GM18868 (cell line): Measurements from ENCODE around the gene SFMBT1.

ENCODE experiments used
- ATAC-seq: cut with Tn5 transposase; IDR thresholded peaks from one replicate; pipeline ENCODE4 v1.9.1; 2021; ENCODE audit warnings: mild to moderate bottlenecking, moderate library complexity; ENCODE audit not compliant: unreplicated experiment

Gene SFMBT1

GRCh38 chr3:52890735-52891134 is 155.1 kb downstream of the SFMBT1 start:
- ATAC-seq: peak; percentile 35

DNA sequence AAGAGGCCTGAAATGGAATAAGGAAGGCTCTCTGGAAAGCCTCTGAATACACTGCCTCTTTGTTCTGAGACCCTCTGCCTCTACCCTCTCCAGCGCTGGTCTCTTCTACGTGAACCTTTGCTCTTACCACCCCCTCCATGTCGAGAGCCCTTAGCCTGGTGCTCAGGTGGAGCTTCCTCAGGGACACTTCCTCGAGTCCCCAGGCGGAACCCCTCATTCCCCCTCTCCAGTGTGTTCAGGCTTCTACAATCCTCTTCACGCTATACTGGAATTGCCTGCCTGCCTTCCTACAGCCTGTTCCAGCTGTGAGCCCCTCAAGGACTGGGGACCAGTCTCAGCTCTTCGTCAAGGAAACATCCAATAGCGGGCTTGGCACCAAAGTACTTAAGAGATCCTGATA is 156.0 kb downstream of the SFMBT1 start:
- no peak for ATAC-seq

DNA sequence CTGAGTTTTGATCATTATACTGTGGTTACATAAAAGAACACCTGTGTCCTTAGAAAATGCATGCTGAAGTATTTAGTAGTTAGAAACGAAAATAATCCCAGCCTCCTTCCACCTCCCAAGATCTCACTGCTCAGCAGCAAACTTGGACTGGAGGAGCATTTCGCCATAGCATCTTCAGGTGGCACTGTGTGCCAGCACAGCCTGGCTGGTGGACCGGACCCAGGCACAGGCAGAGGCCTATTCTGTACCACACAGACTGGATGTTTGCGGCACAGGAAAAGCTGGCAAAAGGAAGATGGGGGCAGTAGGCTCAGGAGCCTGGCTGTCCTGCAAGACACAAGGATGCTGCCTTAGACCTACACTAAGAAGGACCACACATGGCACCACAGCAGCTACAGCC is 158.7 kb downstream of the SFMBT1 start:
- no peak for ATAC-seq

GRCh38 chr3:52886049-52886730 is 159.7 kb downstream of the SFMBT1 start:
- no peak for ATAC-seq

DNA sequence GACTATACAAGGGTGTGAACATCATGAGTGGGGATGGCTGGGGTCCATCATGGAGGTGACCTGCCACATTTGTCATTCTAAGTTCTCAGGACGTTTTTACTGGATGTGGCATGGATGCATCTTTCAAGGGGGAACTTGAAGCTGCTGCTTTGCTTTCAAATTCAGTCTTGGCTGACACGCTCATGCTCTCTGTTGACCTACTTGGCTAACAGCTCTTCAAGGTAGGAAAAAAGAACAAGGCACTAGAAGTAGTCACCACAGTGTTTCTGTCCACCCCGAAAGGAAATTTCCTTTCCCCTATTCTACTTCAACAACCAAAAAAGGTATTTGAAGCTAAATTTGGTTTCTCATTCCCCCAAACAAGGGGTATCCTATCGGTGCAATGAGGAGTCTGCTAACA is 163.5 kb downstream of the SFMBT1 start:
- no peak for ATAC-seq

- ATAC-seq: no peak
Observed at GRCh38 chr3:52881871-52882270, 164.0 kb downstream of the SFMBT1 start.

DNA sequence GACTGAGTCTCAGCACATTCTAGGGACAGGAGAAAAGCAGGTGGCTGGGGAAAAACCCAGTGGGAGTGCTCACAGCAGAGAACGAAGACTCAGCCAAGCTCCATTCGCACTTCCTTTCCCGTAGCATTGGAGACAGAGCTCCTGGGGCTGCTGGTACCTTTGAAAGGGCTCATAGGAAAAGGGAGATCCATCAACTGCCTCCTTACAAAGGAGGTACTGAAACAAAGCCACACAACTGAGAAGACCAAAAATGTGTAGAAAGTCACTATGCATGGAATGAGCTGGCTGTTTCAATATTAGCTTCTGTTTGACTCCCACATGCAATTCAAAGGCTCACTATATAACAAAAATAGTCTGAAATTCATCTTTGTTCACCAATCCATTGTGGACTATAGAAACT is 165.4 kb downstream of the SFMBT1 start:
- ATAC-seq: peak; percentile 76

DNA sequence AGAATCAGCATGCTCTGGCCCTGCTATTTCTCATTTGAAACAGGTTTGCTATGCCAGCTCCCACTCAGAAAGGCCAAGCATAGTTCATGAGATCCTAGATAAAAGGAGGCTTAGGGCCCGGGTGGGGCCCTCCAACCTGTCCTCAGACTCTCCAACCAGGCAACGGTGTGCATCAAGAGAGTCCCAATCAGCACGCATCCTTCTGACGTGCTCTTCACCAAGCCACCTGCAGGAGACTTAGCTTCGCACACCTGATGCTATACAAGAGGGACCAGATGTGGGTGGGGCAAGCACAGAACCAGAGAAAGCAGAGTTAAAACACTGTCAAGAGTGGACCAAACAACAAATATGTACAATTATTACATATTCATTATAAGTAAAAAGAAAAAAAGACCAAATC is 165.8 kb downstream of the SFMBT1 start:
- peak; percentile 38 for ATAC-seq

DNA sequence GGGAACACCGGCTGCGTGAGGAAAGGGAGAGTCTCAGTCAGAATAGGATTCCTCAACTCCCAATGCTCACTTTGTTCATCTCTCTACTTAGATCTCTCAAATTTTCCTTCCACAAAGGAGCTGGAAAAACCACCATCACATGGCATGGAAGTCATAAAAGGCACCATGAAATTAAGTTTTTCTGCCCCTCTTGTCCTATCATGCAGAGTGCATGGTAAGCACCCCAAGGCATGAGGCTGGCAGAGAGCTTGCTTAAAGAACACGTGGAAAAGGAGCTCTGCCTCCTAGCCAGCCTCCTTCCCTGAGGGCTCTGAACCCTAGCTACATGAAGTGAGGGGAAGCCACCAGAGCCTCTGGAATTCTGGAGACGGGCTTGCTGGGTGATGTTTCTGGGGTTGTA is 166.3 kb downstream of the SFMBT1 start:
- no peak for ATAC-seq

DNA sequence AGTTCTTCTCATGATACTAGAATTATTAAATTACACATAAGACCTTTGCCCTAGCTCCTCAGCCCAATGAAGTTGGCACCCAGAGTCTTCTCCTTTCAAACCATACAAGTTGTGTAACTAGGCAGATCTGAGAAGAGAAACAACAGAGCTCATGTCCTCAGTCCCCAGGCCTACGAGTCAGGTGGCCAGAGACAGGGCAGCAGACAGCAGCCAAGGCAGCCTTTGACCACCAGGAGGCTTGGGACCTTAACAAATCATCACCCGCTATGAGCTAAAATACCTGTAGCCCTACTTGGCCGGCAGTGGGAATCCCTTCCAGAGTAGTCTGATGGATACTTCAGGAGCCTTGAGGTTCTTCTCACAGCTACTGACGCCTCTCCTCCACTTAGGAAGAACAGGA is 166.8 kb downstream of the SFMBT1 start:
- no peak for ATAC-seq

DNA sequence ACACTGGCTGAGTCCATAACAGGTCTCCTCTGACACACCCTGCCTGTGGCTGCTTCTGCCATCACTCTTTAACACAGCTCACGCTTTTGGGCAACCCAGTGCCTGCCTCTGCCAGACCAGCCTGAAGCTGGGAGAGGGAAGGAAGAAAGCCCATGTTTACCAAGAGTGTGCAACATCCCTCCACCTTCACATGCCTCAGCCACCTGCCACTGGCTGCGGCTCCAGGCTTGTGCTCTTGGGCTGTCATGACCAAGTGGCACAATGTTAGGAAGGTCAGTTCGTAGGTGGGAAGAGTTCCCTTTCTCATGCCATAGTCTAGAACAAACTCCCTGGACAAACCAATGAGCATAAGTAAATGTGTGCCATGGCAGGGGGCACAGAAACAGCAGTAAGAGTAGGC is 168.8 kb downstream of the SFMBT1 start:
- ATAC-seq: no peak

GRCh38 chr3:52874864-52875587 is 170.8 kb downstream of the SFMBT1 start:
- no peak for ATAC-seq

GRCh38 chr3:52874160-52874701 is 171.6 kb downstream of the SFMBT1 start:
- ATAC-seq: no peak

GRCh38 chr3:52873433-52874159 is 172.3 kb downstream of the SFMBT1 start:
- ATAC-seq: no peak

DNA sequence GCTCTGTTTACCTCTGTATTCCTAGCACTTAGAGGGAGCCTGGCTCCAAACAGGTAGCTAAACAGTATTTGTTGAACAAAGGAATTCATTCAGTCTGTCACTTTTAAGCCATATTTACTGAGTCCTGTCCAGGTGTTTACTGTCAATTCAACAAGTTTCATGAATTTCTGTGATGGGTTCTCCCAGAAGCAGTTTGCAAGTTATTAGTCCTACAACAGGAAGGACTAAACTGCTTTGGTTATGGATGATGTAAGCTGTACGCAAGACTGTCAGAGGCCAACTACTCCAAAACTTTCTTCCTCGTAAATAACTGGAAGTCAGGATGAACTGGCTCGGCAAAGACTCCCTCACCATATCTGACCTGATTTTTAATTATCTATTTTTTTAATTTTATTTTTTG is 173.6 kb downstream of the SFMBT1 start:
- ATAC-seq: no peak

- ATAC-seq: no peak
Observed at GRCh38 chr3:52871761-52872160, 174.1 kb downstream of the SFMBT1 start.

DNA sequence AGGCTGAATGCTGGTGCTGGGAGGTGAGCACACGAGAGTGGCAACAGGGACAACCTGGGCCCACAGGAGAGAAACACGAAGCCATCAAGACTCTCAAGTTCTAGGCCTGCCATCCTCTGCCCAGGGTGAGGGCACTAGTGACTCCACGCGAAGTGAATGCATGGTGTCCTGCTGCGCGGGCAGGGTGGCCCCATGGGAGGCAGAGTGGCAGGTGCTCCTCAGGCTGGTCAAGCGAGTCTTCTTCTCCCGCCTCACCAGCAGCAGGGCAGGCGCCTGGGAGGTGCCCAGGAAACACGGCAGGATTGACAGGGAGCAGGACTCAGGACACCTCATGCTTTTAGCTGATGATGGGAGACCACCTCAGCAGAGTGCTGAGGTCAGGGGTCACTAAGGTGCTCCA is 175.4 kb downstream of the SFMBT1 start:
- ATAC-seq: no peak

- no peak for ATAC-seq
Observed at GRCh38 chr3:52866427-52866826, 179.4 kb downstream of the SFMBT1 start.

DNA sequence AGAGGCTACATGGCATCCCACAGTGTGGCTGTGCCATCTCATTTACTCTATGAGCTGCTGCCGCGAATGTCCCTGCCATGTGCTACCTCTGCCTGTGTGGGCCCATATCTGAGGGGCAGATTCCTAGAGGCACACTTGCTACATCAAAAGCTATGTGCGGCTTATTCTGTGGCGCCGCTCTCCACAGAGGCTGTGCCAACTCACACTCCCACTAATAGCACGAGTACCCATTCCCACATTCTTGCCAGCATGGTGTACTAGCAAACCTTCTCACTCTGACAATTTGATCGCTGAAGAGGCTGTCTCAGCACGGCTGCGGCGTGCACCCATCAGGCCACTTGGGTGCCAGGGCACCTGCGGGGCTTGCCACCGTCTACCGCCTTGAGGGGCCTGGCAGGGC is 179.9 kb downstream of the SFMBT1 start:
- no peak for ATAC-seq

GRCh38 chr3:52860424-52860768 is 185.5 kb downstream of the SFMBT1 start:
- ATAC-seq: no peak

GRCh38 chr3:52859686-52860423 is 186.0 kb downstream of the SFMBT1 start:
- no peak for ATAC-seq
